ENCODE results near the gene MYZAP. TPM values are rescaled to one million over a fixed set of nuclear protein-coding genes. Genes with fewer than 3 reads are reported as not detected.

Gene MYZAP
- total RNA-seq, 1 donor: 0.43 TPM

- no peak overlapping the region for H3K4me3 ChIP-seq (ENCODE audit: low read depth, low read length)
- TF ChIP-seq, protein P1, sequence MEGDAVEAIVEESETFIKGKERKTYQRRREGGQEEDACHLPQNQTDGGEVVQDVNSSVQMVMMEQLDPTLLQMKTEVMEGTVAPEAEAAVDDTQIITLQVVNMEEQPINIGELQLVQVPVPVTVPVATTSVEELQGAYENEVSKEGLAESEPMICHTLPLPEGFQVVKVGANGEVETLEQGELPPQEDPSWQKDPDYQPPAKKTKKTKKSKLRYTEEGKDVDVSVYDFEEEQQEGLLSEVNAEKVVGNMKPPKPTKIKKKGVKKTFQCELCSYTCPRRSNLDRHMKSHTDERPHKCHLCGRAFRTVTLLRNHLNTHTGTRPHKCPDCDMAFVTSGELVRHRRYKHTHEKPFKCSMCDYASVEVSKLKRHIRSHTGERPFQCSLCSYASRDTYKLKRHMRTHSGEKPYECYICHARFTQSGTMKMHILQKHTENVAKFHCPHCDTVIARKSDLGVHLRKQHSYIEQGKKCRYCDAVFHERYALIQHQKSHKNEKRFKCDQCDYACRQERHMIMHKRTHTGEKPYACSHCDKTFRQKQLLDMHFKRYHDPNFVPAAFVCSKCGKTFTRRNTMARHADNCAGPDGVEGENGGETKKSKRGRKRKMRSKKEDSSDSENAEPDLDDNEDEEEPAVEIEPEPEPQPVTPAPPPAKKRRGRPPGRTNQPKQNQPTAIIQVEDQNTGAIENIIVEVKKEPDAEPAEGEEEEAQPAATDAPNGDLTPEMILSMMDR (IDR thresholded peaks at IDR 0.05; ENCODE audit: insufficient read depth, low read depth, low read length): no peak
- no peak for DNase-seq (ENCODE audit: low read depth)
Observed at GRCh38 chr15:57637846-57638245, 46.1 kb downstream of the MYZAP start.

- DNase-seq (ENCODE audit: low read depth): no peak
- TF ChIP-seq, protein P1 (IDR thresholded peaks at IDR 0.05; ENCODE audit: insufficient read depth, low read depth, low read length): no peak
- H3K4me3 ChIP-seq (ENCODE audit: low read depth, low read length): no peak overlapping the region
Observed at GRCh38 chr15:57639306-57639705, 47.6 kb downstream of the MYZAP start.

- TF ChIP-seq, protein P1 (IDR thresholded peaks at IDR 0.05; ENCODE audit: insufficient read depth, low read depth, low read length): peak; percentile 54
- peak; percentile 39 for DNase-seq (ENCODE audit: low read depth)
- no peak overlapping the region for H3K4me3 ChIP-seq (ENCODE audit: low read depth, low read length)
Observed at GRCh38 chr15:57640930-57641682, 49.4 kb downstream of the MYZAP start.

DNA sequence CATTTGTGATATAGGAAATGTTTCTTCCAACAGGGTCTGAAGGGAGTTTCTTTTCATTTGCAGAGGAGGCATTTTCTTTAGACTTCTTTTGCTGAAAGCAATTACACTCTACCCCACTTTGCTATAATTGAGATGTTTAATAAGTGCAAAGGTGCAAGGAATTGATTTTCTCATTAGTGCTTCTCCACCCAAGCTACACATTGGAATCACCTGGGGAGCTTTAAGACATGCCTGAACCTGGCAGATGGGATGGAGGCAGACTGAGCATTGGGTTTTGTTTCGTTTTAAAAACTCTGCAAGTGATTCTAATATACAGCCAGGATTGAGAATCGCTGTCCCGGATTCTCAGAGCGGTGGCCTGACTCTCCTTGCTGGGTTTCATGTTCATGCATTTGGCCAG lies 52.1 kb downstream of the MYZAP start:
- no peak overlapping the region for H3K4me3 ChIP-seq (ENCODE audit: low read depth, low read length)
- no peak for DNase-seq (ENCODE audit: low read depth)
- TF ChIP-seq, protein P1 (IDR thresholded peaks at IDR 0.05; ENCODE audit: insufficient read depth, low read depth, low read length): no peak

DNA sequence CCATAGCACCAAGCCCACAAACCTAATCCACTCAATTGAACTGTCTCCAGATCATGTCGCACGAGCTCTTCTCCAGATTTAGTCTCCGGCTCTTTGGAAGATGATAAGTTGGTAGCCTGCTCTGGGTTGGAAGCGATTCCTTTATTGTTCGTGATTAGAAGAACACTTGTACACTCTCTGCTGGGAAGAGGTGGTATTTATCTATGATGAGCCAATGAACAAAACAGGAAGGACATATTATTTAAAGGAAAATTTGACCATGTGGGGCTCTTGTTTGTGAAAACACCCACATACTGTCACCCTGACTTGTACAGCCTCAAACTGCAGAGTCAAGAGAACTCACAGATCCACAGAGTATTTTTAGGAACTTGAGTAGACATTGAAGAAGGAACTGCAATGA lies 54.4 kb downstream of the MYZAP start:
- TF ChIP-seq, protein P1 (IDR thresholded peaks at IDR 0.05; ENCODE audit: insufficient read depth, low read depth, low read length): no peak
- no peak for DNase-seq (ENCODE audit: low read depth)
- no peak overlapping the region for H3K4me3 ChIP-seq (ENCODE audit: low read depth, low read length)

DNA sequence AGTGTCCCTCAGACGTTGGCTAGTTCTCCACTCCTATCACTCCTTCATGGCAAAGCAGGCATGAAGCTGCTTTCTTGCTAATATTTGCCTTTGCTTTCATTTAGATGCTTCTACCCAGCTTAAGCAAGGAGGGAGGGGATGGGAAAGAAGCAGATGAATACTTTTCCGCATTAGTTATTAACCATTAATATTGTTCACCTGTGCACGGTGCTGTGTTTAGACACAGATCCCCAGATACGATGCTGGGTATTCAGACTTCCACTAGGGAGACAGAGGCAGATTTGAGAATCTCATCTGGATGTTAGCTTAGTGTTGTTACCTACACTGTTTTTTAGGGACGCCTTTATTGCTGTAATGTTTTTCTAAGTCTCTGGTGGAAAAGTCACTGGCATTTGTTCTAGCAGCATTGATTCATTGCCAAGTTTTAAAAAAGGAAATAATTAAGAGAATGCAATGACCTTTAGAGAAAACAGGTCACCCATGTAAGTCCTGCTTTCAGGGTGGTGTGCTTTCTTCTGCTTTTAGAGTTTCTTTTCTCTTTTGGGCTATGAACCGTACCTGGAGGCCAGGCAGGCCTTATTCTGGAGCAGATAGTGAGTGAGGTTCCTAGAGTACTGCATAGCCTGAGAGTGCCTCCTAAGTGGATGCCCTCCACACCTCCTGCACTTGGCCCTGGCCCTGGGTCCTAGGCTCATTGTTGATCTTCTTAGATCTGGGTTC lies 55.5 kb downstream of the MYZAP start:
- H3K4me3 ChIP-seq (ENCODE audit: low read depth, low read length): no peak overlapping the region

More for the DNA sequence above, 55.5 kb downstream of the MYZAP start:
- TF ChIP-seq, protein P1 (IDR thresholded peaks at IDR 0.05; ENCODE audit: insufficient read depth, low read depth, low read length): no peak
- DNase-seq (ENCODE audit: low read depth): no peak

Measured in fibroblast of villous mesenchyme (primary cell).